ENCODE measurements around the gene LYZL2.

DNA sequence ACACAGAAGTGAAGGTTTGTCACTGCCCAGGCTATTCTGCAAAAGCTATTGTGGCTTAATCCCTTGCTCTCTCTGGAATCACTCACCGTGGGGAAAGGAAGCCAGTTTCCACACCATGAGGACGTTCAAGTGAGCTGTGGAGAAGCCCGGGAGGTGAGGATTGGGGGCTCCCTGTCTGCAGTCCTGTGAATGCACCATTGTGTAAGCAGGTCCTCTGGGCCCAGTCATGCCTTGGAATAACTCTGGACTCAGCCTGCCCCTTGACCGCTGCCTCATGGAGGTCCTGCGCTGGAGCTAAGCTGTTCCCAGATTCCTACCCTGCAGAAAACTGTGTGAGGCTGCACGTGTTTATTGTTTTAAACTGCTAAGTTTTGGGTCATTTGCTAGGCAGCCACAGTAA, 33.5 kb downstream of the LYZL2 start:
- TF ChIP-seq CTCF (IDR thresholded peaks at IDR 0.05) (no peak), POLR2A (IDR thresholded peaks at IDR 0.05) (no peak), POLR2AphosphoS5 (IDR thresholded peaks at IDR 0.05) (no peak)

All from prostate gland (tissue), 2 donors.